CD4-positive, alpha-beta T cell treated with Interferon alpha-2 for 1 hour (primary cell): ENCODE results near the gene HOXB4.

Experiments used
- DNase-seq, 2 donors: peaks; one replicate each; pipeline ENCODE4 v3.0.0-alpha.2; 2020 to 2022

Gene HOXB4

GRCh38 chr17:48600244-48601098 lies 22.3 kb upstream of the HOXB4 start:
- no peak for DNase-seq

- DNase-seq, result no peak
These were observed 21.2 kb upstream of the HOXB4 start for GRCh38 chr17:48599354-48599753.

- no peak for DNase-seq
These were observed 20.6 kb upstream of the HOXB4 start for GRCh38 chr17:48598736-48599135.

- DNase-seq, result peak; percentile 27 to 53
These were observed 19.9 kb upstream of the HOXB4 start for GRCh38 chr17:48597778-48598631.

- no peak for DNase-seq
These were observed 19.3 kb upstream of the HOXB4 start for GRCh38 chr17:48597528-48597777.

GRCh38 chr17:48596735-48597527 lies 18.8 kb upstream of the HOXB4 start:
- no peak for DNase-seq

- DNase-seq, result peak in 1 of 2 donors; percentile 35
These were observed 18.0 kb upstream of the HOXB4 start for GRCh38 chr17:48596000-48596734.

GRCh38 chr17:48595278-48595999 lies 17.3 kb upstream of the HOXB4 start:
- DNase-seq, result no peak

- no peak for DNase-seq
These were observed 16.6 kb upstream of the HOXB4 start for GRCh38 chr17:48594538-48595277.

- DNase-seq, result peak; percentile 75 to 85
These were observed 15.8 kb upstream of the HOXB4 start for GRCh38 chr17:48593840-48594537.

GRCh38 chr17:48593126-48593829 lies 15.1 kb upstream of the HOXB4 start, which contains the start of gene HOXB5:
TSS of gene HOXB5 (minus strand) at chr17:48593779. CDS start at chr17:48593682, 97 bp downstream.
- no peak for DNase-seq

GRCh38 chr17:48592577-48592976 lies 14.4 kb upstream of the HOXB4 start:
- DNase-seq, result no peak

GRCh38 chr17:48592057-48592514 lies 13.9 kb upstream of the HOXB4 start:
- no peak for DNase-seq

- DNase-seq, result no peak
These were observed 13.3 kb upstream of the HOXB4 start for GRCh38 chr17:48591255-48592056.

- DNase-seq, result no peak
These were observed 12.5 kb upstream of the HOXB4 start for GRCh38 chr17:48590607-48591161.

GRCh38 chr17:48589831-48590606 lies 11.9 kb upstream of the HOXB4 start, which contains the start of gene HOXB3:
TSS of gene HOXB3 (minus strand) at chr17:48590241. CDS start at chr17:48552474, 37,767 bp downstream.
- no peak for DNase-seq

GRCh38 chr17:48589060-48589830 lies 11.1 kb upstream of the HOXB4 start:
- DNase-seq, result no peak
